Stromal cell of bone marrow (primary cell): Measurements from ENCODE around the gene TMEM33.

Source experiments
- DNase-seq: peaks from one replicate; pipeline ENCODE4 v3.0.0-alpha.2; 2012; ENCODE audit warnings: low read depth

Gene TMEM33

GRCh38 chr4:41998019-41998418 is 62.8 kb downstream of the TMEM33 start:
- DNase-seq, result no peak

- DNase-seq, result no peak
Measured at GRCh38 chr4:41999321-41999720, 64.1 kb downstream of the TMEM33 start.

- no peak for DNase-seq
Measured at GRCh38 chr4:42008011-42008786, 73.0 kb downstream of the TMEM33 start.
